ENCODE data around the gene PHF19. TPM values are rescaled to one million over a fixed set of nuclear protein-coding genes. Genes with fewer than 3 reads are reported as not detected.

The PHF19 gene
- total and polyA plus RNA-seq, 2 of the 8 experiments (the other 6 are each of a cell fraction or from before 2014, with no cell fraction given) = 28.2 to 31.8 TPM

DNA sequence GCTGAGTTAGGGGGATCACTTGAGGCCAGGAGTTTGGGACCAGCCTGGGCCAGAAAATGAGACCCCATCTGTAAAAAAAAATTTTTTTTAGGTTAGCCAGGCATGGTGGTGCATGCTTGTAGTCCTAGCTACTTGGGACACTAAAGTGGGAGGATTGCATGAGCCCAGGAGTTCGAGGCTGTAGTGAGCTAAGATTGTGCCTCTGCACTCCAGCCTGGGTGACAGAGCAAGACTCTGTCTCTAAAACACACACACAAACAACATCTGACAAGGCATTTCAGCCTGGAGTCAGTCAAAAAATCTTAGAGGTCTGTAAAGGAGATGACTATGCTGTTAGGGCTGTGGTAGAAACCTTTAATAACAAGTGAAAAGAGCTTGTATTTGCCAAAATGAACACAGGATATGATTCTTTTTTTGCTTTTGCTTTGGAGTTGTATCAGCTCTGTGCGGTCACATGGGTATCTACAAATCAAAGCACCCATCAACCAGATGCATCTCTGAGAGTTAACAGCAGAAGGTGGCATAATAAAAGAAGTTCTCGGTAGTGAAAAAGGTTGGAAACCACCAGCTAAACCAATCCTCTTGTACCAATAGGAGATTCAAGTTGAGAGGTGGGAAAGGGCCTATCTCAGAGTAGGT lies 30.6 kb downstream of the PHF19 start:
- H2BK12ac ChIP-seq (ENCODE audit: low read depth, low read length) = no peak overlapping the region
- no peaks in the 10 kb centered on the region for H4K20me1 ChIP-seq (replicated peaks in 1 of 2; ENCODE audit: control insufficient read depth in 1 of 2, insufficient read depth in 2 of 2, low read length in 2 of 2)
- H3K4me3 ChIP-seq (ENCODE audit: extremely low read depth in 1 of 4, insufficient read depth in 2 of 4, low read depth in 3 of 4, low read length in 4 of 4) = no peak overlapping the region
- no peak overlapping the region for H4K8ac ChIP-seq (ENCODE audit: extremely low read depth, insufficient read depth, low read length)
- H3K27ac ChIP-seq (ENCODE audit: low read depth, low read length) = no peak overlapping the region
- no peak overlapping the region for H4K5ac ChIP-seq (ENCODE audit: insufficient read length, low read depth, low read length)
- no peak overlapping the region for H3K4me2 ChIP-seq (ENCODE audit: insufficient read depth in 1 of 2, low read depth in 2 of 2, low read length in 2 of 2)
- no peak overlapping the region for H3K9ac ChIP-seq (replicated peaks in 1 of 4; ENCODE audit: extremely low read depth in 1 of 4, low read depth in 3 of 4, low read length in 3 of 4)
- no peak overlapping the region for H2AK5ac ChIP-seq (ENCODE audit: low read depth, low read length)
- H3K23ac ChIP-seq (ENCODE audit: insufficient read length) = no peak overlapping the region
- H2BK15ac ChIP-seq (ENCODE audit: low read length) = no peak overlapping the region
- no peak overlapping the region for H2AFZ ChIP-seq (ENCODE audit: low read length)
- H2BK20ac ChIP-seq (ENCODE audit: low read length) = no peak overlapping the region
- H3K4ac ChIP-seq (replicated peaks; ENCODE audit: insufficient read length, low read depth, low read length) = no peak overlapping the region
- H3K27me3 ChIP-seq (replicated peaks in 1 of 4; ENCODE audit: control insufficient read depth in 3 of 4, extremely low read depth in 1 of 4, insufficient read depth in 3 of 4, low read length in 3 of 4) = no peaks in the 10 kb centered on the region; a peak in 1 of 7 replicates
- DNase-seq (ENCODE audit: low read depth in 1 of 2, low spot score in 2 of 2) (no peak), FAIRE-seq (no peak)
- H3K23me2 ChIP-seq (ENCODE audit: low read depth, low read length) = peaks cover 5% of the 10 kb centered on the region
- no peak overlapping the region for H3K56ac ChIP-seq (replicated peaks; ENCODE audit: insufficient read length, low read depth, low read length)
- no peak overlapping the region for H4K91ac ChIP-seq (replicated peaks; ENCODE audit: insufficient read length, low read length)
- CTCF ChIA-PET (ENCODE audit: partially characterized antibody) = interaction anchor here (1.1 to 1.6 kb wide), 3 partner anchors 11 to 135 kb away, joined by 3 read pairs; no protein-coding TSS in a partner anchor
- peaks cover 8% of the 10 kb centered on the region; the same call in 1 of the 2 replicates for H3K79me1 ChIP-seq (ENCODE audit: low read depth, low read length)
- peaks cover 0 to 6% (median 0%) of the 10 kb centered on the region in 4 experiments; a peak in 3 of 8 replicates for H3K36me3 ChIP-seq (ENCODE audit: control insufficient read depth in 2 of 4, insufficient read depth in 4 of 4, low read length in 3 of 4)
- peaks cover 3 to 20% of the 10 kb centered on the region in 2 experiments; a peak in 3 of 4 replicates for H3K79me2 ChIP-seq (ENCODE audit: control insufficient read depth in 1 of 2, insufficient read depth in 2 of 2, low read length in 2 of 2)
- H3K4me1 ChIP-seq (replicated peaks in 1 of 4; ENCODE audit: control insufficient read depth in 3 of 4, insufficient read depth in 4 of 4, low read length in 3 of 4) = peaks cover 0 to 13% (median 7%) of the 10 kb centered on the region in 4 experiments; a peak in 5 of 7 replicates
- POLR2A ChIA-PET (ENCODE audit: partially characterized antibody) = interaction anchor here (1.2 to 2.0 kb wide), 6 partner anchors 9 to 53 kb away, joined by 3 to 6 read pairs (median 5); partner anchors contain the start of gene FBXW2
- no peak overlapping the region for H2BK5ac ChIP-seq (ENCODE audit: low read depth, low read length)
- no peak overlapping the region for H3K14ac ChIP-seq (ENCODE audit: insufficient read length)
- H2BK120ac ChIP-seq (replicated peaks; ENCODE audit: low read depth, low read length) = no peak overlapping the region
- no peak overlapping the region for H3K18ac ChIP-seq (ENCODE audit: extremely low read depth, low read length)
- WGBS, 2 experiments (ENCODE audit: extremely low coverage in 1 of 2, insufficient coverage in 1 of 2, insufficient read length in 1 of 2, insufficient replicate concordance in 2 of 2, low coverage in 1 of 2, low lambda C conversion rate in 2 of 2, missing lambda C conversion rate in 1 of 2) = 89% methylated on average over 3 of the region's 3 CpGs; no CpG with 5 or more reads in 1 of the 2 experiments
- H3K9me3 ChIP-seq (ENCODE audit: insufficient read depth in 2 of 2, low read depth in 1 of 2, low read length in 1 of 2) = no peaks in the 10 kb centered on the region
- TF ChIP-seq JUND (IDR thresholded peaks at IDR 0.05; ENCODE audit: low read length) = no peak
- no peak for TF ChIP-seq KDM4A (IDR thresholded peaks at IDR 0.05; ENCODE audit: low read depth, low read length, severe bottlenecking)
- no peak for TF ChIP-seq TEAD4 (IDR thresholded peaks at IDR 0.05; ENCODE audit: low read depth, low read length)
- TF ChIP-seq ASH2L (IDR thresholded peaks at IDR 0.05; ENCODE audit: low read length) = no peak
- no peak for TF ChIP-seq SRF (IDR thresholded peaks at IDR 0.05; ENCODE audit: low read depth, low read length)
- no peak for TF ChIP-seq CHD1 (IDR thresholded peaks at IDR 0.05; ENCODE audit: low read depth, low read length)
- TF ChIP-seq MAFK (IDR thresholded peaks at IDR 0.05; ENCODE audit: low read depth, low read length) = no peak
- TF ChIP-seq FOSL1 (IDR thresholded peaks at IDR 0.05; ENCODE audit: insufficient read depth, low read depth, low read length) = no peak
- no peak for TF ChIP-seq EP300 (IDR thresholded peaks at IDR 0.05; ENCODE audit: borderline replicate concordance in 1 of 2, low read depth in 2 of 2, low read length in 2 of 2)
- no peak for TF ChIP-seq PHF8 (conservative IDR thresholded peaks at IDR 0.05; ENCODE audit: low read depth, low read length)
- no peak for TF ChIP-seq EZH2 (IDR thresholded peaks at IDR 0.05; ENCODE audit: low read depth, low read length, severe bottlenecking)
- no peak for TF ChIP-seq HDAC2 (IDR thresholded peaks at IDR 0.05; ENCODE audit: borderline replicate concordance in 1 of 2, low read depth in 2 of 2, low read length in 2 of 2)
